HG02840 (cell line): ENCODE measurements around the gene SMARCAL1.
"Not testable (repeated sequence)": the region's sequence is repeated elsewhere in the genome, so short reads cannot be mapped to it uniquely, and the experiment has no call there.

Experiments used
- ATAC-seq: cut with Tn5 transposase; IDR thresholded peaks from one replicate; pipeline ENCODE4 v1.9.1; 2021; ENCODE audit warnings: mild to moderate bottlenecking, moderate library complexity, moderate number of reproducible peaks; ENCODE audit not compliant: unreplicated experiment, low FRiP score

Gene SMARCAL1

DNA sequence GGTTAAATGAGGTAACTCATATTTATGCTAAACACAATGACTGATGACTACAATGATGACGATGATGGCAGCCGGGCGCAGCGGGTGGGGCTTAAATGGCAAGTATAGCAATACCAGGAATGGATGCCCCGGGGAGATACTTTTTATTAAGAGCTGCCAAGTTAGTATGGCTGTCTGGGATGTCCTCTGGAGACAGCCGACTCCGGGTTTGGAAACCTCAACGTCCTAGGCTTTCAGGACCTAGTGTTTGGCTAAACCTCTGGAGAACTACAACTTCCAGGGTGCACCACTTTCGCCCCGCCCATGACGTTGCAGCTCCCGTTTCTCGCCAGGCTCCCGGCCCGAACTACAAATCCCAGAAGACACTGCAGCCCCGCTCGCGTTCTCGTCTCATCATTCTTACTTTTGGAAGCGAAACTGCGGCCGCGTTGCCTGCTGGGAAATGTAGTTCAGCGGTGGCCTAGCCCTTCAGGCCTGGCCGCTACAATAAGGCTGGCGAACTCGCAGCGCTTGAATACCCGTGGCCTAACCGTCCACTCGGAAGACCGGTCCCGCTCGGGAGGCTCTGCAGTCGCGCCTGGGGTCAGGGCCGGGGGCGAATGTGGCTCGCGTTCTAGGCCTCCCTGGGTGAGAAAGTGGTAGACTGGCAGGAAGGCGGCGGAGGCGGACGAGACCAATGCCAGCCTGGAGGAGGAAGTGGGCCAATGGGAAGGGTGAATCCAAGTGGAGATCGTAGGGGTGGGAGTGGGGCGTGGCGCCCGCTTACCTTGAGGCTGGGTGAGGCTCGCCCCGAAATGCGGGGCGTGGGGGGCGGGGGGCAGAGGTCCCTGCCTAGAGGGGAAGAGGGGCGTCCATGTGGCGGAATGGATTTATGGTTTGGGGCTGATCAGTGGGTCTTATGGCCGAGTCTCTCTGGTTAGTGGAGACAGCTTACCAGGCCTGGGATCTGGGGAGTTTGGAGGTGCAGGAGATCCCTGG is at the start of gene SMARCAL1:
TSS of gene SMARCAL1 (plus strand) at position 463 of the 978 bp plus-strand sequence. CDS start 2,221 bp downstream, outside the sequence.
- ATAC-seq: peak; percentile 90

DNA sequence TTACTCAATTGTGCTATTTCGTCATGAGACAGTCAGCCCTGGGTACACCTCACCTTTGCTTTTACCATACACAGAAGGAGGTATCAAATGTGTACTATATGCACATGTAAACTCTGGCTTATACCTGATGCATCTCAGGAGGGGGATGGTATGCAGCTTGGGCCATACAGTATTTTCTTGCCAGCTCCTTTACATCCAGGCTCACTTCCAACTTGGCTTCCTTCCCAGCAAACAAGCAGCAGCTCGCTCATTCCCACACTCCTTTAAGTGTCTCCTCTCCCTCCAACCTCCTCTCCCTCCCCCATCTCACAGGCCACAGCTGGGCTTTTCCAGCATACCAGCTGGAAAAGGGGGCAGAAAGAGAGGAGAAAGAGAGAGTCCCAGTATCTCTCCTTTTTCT is 49.6 kb upstream of the SMARCAL1 start:
- ATAC-seq: no peak

DNA sequence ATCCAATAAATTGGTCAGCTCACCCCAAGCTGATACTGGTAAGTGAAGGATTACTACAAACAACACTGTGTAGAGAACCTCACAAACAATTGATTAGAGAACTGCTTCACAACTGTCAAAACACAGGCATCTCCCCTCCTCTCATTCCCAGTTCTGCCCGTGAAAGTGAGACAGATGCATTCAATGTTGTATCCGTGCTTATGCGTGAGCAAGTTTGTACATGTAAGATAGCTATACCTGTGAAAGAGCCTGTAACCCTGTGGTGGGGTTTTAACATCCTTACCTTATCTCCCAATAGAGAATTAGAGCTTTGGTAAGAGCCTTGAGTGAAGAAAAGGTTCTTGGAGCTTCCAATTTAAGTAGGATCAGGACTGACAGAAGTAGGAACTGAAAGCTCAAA is 49.1 kb upstream of the SMARCAL1 start:
- no peak for ATAC-seq

GRCh38 chr2:216365518-216365917 is 46.8 kb upstream of the SMARCAL1 start:
- no peak for ATAC-seq

GRCh38 chr2:216366777-216367471 is 45.4 kb upstream of the SMARCAL1 start:
- ATAC-seq: no peak

GRCh38 chr2:216369821-216370220 is 42.5 kb upstream of the SMARCAL1 start:
- no peak for ATAC-seq

DNA sequence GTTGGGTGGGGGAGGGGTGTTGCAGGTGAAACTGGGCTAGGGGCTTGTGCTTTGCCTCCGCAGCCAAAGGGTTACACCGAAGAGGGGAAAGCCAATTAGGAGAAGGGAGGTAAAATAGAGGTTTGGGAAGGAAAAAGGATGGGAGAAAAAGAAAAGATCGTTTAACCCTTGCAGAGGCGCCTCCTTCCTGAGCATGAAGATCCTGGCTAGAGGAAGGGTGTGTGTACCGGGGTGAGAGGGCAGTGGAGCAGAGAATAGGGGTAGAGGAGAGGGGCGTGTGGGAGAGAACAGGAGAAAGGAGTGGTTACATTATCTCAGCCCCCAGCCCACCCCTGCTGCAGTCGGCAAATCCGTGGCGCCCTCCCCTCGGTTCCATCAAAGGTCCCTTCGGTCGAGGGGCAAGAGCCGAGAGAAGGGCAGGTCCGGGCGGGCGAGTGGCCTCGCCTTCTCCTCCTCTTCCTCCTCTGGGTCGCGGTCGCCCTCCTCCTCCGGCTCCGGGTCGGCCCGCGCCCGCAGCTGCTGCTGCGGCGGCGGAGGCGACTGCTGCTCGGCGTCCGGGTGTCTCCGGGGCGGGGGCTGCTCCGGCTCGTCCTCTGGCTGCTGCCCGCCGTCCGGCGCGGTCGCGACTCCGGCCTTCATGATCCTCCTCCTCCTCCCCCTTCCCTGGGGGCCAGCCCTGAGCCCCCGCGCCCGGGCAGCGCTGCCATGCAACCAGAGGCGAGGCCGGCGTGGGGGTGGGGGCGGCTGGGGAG is 41.1 kb upstream of the SMARCAL1 start:
- ATAC-seq: no peak

DNA sequence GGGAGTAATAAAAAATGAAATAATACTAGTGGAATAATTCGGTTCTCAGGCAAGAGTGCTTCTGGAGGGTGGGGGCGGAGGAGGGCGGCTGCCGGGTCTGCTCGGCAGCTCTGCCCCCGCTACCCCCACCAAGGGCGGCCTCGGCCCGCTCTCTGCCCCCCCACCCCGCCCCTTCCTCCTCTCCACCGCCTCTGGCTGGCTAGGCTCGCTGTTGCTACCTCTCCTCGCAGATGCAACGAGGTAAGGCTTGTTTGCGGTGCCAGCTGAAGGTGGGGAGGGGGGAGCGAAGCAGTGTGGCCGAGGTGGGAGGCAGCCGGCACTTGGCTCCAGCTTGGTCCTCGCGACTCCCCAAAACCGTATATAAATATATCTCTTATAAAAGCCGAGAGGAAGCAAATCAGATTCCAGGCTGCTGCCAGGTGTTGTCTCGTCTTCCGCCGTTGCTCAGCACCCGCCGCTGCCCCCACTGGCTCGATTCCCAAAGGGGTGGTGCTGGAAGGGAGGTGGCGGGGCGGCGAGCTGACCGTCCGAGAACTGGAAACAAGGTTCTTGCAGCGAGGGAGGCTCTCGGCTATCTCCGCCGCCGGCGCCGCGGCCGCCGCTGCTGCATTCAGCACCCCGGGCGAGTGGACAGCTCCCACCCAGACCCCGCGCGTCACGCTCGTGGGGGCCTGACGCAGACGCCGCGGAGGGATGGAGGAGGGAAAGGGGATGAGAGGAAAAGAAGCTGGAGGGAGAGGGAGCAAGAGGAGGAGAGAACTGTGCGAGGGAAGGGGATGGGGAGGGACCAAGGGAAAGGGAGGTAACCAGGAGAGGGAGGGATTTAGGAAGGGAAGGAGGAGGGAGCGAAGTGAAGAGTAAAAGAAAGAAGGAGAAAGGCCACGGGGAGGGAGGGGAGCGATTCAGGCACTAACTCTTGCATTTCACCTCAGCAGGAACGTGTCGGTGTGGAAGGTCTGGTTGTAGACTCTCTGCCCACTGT is 40.3 kb upstream of the SMARCAL1 start, which contains the start of gene MARCHF4:
TSS of gene MARCHF4 (minus strand) at position 763 of the 982 bp plus-strand sequence. CDS start 2,223 bp downstream, outside the sequence.
- no peak for ATAC-seq

GRCh38 chr2:216372761-216373291 is 39.5 kb upstream of the SMARCAL1 start:
- ATAC-seq: no peak

DNA sequence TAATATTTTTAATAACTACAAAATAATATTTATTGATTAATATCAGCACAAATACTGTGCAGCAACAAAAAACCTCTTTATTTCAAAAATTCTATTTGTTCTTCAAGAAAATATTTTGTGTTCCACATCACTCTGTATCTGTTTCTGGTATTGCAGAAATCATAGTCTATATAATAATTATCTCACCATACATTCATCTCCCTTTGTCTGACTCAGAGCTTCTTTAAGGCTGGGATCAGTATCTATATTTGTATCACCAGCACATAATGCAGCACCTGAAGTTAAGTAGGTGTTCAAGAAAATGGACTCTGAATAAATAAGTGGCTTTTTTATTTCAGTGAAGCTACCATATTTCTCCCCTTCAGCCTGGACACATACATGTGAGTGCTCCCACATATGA is 38.4 kb upstream of the SMARCAL1 start:
- no peak for ATAC-seq

DNA sequence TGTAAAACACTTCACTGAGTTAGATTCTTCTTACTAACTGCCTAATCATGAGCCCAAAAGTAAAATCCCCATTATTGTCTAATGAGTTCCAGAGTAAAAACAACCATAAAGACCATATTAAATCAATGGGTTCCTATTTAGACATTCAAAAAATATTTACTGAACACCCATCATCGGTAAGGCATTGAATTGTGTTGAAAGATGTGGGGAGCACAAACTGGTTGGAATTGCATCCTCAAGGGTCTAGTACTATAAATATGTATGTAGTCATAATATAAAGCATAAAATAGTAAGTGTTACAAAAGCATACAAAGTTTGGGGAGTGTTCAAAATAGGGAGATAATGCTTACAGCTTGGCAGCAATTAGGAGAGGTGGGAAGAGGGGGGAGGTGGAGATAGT is 37.0 kb upstream of the SMARCAL1 start:
- ATAC-seq: no peak

- ATAC-seq: no peak
Measured at GRCh38 chr2:216379977-216380376, 32.3 kb upstream of the SMARCAL1 start.

GRCh38 chr2:216384409-216384808 is 27.9 kb upstream of the SMARCAL1 start:
- ATAC-seq: not testable (repeated sequence)

GRCh38 chr2:216385478-216385877 is 26.8 kb upstream of the SMARCAL1 start:
- no peak for ATAC-seq

- no peak for ATAC-seq
Measured at GRCh38 chr2:216387262-216387661, 25.0 kb upstream of the SMARCAL1 start.

DNA sequence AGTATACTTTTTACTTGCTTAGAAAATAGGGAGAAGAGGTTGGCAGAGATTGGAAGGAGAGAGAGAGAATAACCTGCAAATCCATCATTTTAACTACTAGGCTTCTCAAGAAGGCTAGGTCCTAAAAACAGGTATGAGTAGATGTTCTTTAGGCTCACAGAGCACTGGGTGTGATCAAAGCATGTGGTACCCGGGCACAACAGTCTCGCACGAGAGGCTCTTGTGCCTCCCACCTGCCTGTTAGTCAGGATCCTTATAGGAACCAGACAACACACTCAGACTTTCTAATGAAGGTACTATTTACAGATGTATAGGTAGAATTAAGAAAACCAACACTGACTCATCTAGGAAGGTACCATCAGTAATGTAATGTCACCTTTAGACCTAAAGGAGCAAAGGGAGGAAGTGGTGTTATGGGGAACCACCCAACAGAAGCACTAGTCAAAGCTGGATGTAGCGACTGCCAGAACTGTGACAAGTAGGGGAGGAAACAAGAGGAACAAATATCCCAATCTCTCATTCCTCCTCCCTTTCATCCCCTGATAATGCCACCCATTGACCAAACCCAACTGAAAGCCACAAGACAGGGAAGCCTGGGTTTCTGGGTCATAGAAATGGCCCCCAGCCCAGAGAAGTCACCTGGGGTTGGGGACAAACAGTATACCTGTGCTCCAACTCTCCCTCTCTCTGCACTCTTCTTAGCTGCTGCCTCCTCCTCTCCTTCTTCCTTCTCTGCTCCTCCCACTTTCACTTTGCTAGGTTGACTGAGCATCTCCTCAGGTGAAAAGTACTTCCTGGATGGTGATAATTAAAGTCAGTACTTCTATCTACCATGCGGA is 24.0 kb upstream of the SMARCAL1 start:
- no peak for ATAC-seq

- ATAC-seq: no peak
Measured at GRCh38 chr2:216389570-216389969, 22.7 kb upstream of the SMARCAL1 start.

- ATAC-seq: no peak
Measured at GRCh38 chr2:216391401-216391800, 20.9 kb upstream of the SMARCAL1 start.
